WI38 (cell line): ENCODE results near the gene HSPG2.
"Not testable (repeated sequence)": the region's sequence is repeated elsewhere in the genome, so short reads cannot be mapped to it uniquely, and the experiment has no call there.

Experiments
- H3K4me3 ChIP-seq: 2 replicates; pipeline ENCODE4 v1.5.1; 2011; ENCODE audit warnings: low read depth, mild to moderate bottlenecking, control low read depth, low read length
- CTCF ChIP-seq: IDR thresholded peaks from 2 replicates; pipeline ENCODE4 v1.5.1; 2012; ENCODE audit warnings: low read depth, mild to moderate bottlenecking, control low read depth, low read length

The HSPG2 gene

DNA sequence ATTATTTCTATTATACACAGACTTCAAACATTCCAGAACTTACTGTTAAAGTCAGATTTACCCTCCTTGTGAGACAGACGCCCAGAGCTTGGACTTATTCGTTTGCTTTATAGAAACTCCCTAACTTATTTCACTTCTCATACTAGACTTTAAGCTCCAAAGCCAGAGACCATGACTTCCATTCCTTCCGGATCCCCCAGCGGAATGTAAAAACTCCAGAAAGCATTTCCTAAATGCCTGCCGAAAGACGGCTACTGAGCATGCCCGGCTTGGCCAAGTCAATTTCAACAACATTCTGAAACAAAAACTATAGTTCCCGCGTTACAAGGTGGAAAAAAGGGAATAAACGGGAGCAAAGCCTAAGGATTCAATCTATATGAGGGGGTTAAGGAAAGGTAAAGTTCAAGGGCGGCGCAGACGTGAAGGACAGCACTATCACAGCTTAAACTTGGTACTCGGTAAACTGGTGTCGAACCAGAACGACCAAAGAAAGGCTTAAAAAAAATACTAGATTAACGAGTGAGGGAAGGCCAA lies 155.2 kb downstream of the HSPG2 start:
- peak overlapping the region; percentile 86 for H3K4me3 ChIP-seq

DNA sequence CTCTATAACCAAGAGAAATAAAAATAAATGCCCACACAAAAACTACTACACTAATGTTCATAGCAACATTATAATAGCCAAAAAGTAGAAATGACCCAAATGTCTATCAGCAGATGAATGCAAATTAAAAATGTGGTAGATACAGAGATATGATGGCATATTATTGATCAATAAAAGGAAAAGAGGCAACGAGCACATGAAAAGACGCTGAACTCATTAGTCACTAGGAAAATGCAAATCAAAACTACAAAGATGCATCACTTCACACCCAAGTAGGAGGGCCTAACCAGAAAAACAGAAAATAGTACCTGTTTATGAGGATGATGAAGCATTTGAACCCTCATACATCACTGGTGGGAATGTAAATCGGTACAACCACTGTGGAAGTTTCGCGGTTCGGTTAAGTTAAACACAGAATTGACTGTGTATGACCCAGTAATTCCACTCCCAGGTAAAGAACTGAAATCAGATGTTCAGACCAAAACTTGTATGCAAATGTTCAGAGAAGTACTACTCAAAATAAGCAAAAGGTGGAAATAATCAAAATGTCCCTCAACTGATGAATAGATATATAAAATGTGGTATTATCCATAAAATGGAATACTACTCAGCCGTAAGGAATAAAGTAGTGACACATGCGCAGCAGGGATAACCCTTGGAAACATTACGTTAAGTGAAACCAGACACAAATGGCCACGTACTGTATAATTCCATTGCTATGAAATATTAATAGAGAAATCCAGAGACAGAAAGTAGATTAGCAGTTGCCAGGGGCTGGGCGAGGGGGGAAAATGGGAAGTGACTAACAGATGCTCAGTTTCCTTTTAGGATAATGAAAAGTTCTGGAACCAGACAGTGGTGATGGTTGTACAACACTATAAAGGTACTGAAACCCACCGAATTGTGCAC lies 157.2 kb downstream of the HSPG2 start:
- no peak overlapping the region for H3K4me3 ChIP-seq
- TF ChIP-seq CTCF, result no peak

More for the DNA sequence above, 155.2 kb downstream of the HSPG2 start:
- TF ChIP-seq CTCF, result no peak

- TF ChIP-seq CTCF, result no peak
- no peak overlapping the region for H3K4me3 ChIP-seq
Measured at GRCh38 chr1:21778405-21778727, 158.7 kb downstream of the HSPG2 start.

- not testable (repeated sequence) for H3K4me3 ChIP-seq
Measured at GRCh38 chr1:21776925-21777324, 160.2 kb downstream of the HSPG2 start.

- no peak overlapping the region for H3K4me3 ChIP-seq
- TF ChIP-seq CTCF, result no peak
Measured at GRCh38 chr1:21775985-21776562, 161.0 kb downstream of the HSPG2 start.

DNA sequence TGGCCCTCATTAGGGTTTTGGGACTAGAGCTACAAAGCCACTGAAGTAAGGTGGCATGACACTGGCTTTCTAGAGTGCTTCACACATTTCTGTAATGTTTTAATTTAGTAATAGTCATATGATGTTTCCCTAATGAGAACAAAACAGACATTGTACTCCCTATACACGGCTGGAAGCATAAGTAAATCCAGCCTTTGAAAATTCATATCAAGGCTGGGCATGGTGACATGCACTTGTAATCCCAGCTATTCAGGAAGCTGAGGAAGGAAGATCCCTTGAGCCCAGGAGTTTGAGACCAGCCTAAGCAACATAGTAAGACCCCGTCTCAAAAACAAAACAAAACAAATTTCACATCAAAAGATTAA lies 161.6 kb downstream of the HSPG2 start:
- H3K4me3 ChIP-seq, result no peak overlapping the region
- no peak for TF ChIP-seq CTCF

- no peak for TF ChIP-seq CTCF
- no peak overlapping the region for H3K4me3 ChIP-seq
Measured at GRCh38 chr1:21774835-21775549, 162.1 kb downstream of the HSPG2 start.
